Measurements from ENCODE around the gene ZFYVE28.

Gene ZFYVE28

DNA sequence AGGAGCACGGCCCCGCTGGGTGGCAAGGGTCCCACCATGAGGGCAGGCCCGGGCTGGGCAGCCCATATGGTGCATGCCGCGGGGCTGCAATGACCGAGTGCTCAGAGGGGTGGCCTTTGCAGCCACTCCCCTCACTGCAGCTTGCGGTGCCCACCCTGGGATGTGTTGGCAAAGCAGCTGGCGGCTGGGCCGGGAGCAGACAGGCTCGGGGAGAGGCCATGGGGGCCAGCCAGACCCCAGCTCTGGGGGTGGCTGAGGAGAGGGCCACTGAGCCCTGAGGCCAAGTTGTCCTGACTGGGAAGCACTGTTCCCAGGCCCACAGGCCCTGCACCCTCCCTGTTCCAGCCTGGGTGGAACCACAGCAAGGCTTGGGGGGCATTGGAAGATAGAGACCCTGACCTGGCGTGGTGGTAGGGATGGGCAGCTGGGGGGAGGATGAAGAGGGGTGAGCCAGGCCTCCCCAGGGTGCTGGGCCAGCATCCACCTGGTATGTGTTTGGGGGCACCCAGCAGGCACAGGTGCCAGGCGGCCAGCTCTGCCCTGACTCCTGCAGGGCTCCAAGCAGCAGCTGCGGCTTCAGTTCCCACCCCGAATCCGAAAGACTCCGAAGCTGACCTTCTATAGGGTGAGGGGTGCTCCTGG lies 32.1 kb upstream of the ZFYVE28 start:
- Histone ChIP-seq H3K4me1 (ENCODE audit: insufficient read depth, low read length) (no peaks in the 10 kb centered on the region; the same call in 1 of the 2 replicates), H3K36me3 (ENCODE audit: insufficient read depth, low read length) (no peaks in the 10 kb centered on the region), H3K9me3 (ENCODE audit: control insufficient read depth, insufficient read depth, low read length) (no peaks in the 10 kb centered on the region), H3K9ac (ENCODE audit: low read depth, low read length) (no peak overlapping the region)

DNA sequence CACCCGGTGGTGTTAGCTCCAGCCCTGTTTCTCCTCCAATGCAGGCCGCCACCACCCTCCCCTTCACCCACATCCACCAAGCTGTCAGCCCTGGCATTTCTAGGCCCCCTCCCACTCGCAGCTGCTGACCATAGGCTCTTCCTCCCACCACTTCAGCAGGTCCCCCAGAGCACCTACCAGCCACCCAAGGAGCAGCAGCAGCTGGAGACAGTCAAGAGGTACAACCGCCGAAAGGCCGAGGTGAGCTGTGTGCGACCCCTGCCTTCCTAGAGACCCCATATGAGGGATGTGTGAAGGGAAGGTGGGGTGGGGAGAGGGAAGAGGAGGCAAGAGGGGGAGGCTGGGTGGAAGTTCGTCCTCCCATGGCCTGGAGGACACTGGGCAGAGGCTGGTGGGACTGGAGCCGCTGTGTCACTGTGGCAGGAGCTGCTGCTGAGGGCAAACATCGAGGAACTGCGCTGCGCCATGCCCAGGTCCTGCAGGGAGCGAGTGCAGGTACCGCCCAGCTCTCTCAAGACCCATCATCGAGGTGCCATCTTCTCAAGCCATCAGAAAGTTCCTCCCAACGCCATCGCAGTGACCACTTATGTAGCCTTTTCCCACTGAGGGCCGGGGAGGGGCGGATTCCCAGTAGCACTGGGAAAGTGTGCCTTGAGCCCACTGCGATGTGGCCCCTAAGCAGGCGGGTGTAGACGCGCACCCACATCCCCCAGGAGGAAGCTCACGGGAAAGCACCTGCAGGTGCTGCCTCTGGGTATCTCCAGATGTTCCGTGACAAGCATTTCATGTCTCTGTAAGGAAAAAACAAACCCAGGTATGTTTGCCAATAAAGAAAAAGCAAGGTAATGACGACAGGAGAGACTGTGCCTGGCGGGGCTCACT lies 31.3 kb upstream of the ZFYVE28 start:
- H3K9me3 ChIP-seq (ENCODE audit: control insufficient read depth, insufficient read depth, low read length) = no peaks in the 10 kb centered on the region
- no peaks in the 10 kb centered on the region for H3K36me3 ChIP-seq (ENCODE audit: insufficient read depth, low read length)
- no peak overlapping the region for H3K9ac ChIP-seq (ENCODE audit: low read depth, low read length)
- no peaks in the 10 kb centered on the region; the same call in 1 of the 2 replicates for H3K4me1 ChIP-seq (ENCODE audit: insufficient read depth, low read length)

GRCh38 chr4:2449051-2449450 lies 30.6 kb upstream of the ZFYVE28 start:
- H3K4me1 ChIP-seq (ENCODE audit: insufficient read depth, low read length) = no peaks in the 10 kb centered on the region; the same call in 1 of the 2 replicates
- H3K36me3 ChIP-seq (ENCODE audit: insufficient read depth, low read length) = no peaks in the 10 kb centered on the region
- H3K9me3 ChIP-seq (ENCODE audit: control insufficient read depth, insufficient read depth, low read length) = no peaks in the 10 kb centered on the region
- H3K9ac ChIP-seq (ENCODE audit: low read depth, low read length) = no peak overlapping the region

- H3K36me3 ChIP-seq (ENCODE audit: insufficient read depth, low read length) = no peaks in the 10 kb centered on the region
- no peaks in the 10 kb centered on the region; the same call in 1 of the 2 replicates for H3K4me1 ChIP-seq (ENCODE audit: insufficient read depth, low read length)
- H3K9me3 ChIP-seq (ENCODE audit: control insufficient read depth, insufficient read depth, low read length) = no peaks in the 10 kb centered on the region
- H3K9ac ChIP-seq (ENCODE audit: low read depth, low read length) = no peak overlapping the region
Observed at GRCh38 chr4:2448589-2448988, 30.1 kb upstream of the ZFYVE28 start.

- H3K4me1 ChIP-seq (ENCODE audit: insufficient read depth, low read length) = no peaks in the 10 kb centered on the region; the same call in 1 of the 2 replicates
- no peaks in the 10 kb centered on the region for H3K9me3 ChIP-seq (ENCODE audit: control insufficient read depth, insufficient read depth, low read length)
- H3K9ac ChIP-seq (ENCODE audit: low read depth, low read length) = no peak overlapping the region
- no peaks in the 10 kb centered on the region for H3K36me3 ChIP-seq (ENCODE audit: insufficient read depth, low read length)
Observed at GRCh38 chr4:2446656-2447564, 28.5 kb upstream of the ZFYVE28 start.

DNA sequence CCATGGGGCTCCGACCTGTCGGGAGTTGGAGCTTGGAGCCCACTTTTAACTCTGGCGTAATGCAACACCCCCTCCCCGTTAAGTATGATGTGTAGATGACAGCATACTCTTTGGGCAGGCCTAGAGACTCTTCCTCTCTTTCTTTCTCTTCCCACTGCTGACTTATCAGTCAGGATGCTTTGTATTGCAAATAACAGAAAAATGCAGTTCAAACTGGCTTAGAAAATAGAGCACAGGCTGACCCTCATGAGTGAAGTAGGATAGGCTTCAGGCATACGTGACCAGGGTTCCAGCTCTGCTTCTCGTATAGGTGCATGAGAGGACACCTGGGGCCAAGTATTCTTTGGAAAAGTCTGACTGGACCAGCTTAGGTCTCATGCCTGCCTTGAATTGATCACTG lies 27.1 kb upstream of the ZFYVE28 start:
- Histone ChIP-seq H3K9ac (ENCODE audit: low read depth, low read length) (no peak overlapping the region), H3K4me1 (ENCODE audit: insufficient read depth, low read length) (no peaks in the 10 kb centered on the region; the same call in 1 of the 2 replicates), H3K36me3 (ENCODE audit: insufficient read depth, low read length) (no peaks in the 10 kb centered on the region)

GRCh38 chr4:2445130-2445529 lies 26.7 kb upstream of the ZFYVE28 start:
- no peak overlapping the region for H3K9ac ChIP-seq (ENCODE audit: low read depth, low read length)
- no peaks in the 10 kb centered on the region for H3K9me3 ChIP-seq (ENCODE audit: control insufficient read depth, insufficient read depth, low read length)
- no peaks in the 10 kb centered on the region; the same call in 1 of the 2 replicates for H3K4me1 ChIP-seq (ENCODE audit: insufficient read depth, low read length)
- no peaks in the 10 kb centered on the region for H3K36me3 ChIP-seq (ENCODE audit: insufficient read depth, low read length)

More for the DNA sequence above, 27.1 kb upstream of the ZFYVE28 start:
- H3K9me3 ChIP-seq (ENCODE audit: control insufficient read depth, insufficient read depth, low read length) = no peaks in the 10 kb centered on the region

- H3K9me3 ChIP-seq (ENCODE audit: control insufficient read depth, insufficient read depth, low read length) = no peaks in the 10 kb centered on the region
- no peak overlapping the region for H3K9ac ChIP-seq (ENCODE audit: low read depth, low read length)
- no peaks in the 10 kb centered on the region for H3K36me3 ChIP-seq (ENCODE audit: insufficient read depth, low read length)
- no peaks in the 10 kb centered on the region; the same call in 1 of the 2 replicates for H3K4me1 ChIP-seq (ENCODE audit: insufficient read depth, low read length)
Observed at GRCh38 chr4:2443956-2444740, 25.7 kb upstream of the ZFYVE28 start.

- Histone ChIP-seq H3K4me1 (ENCODE audit: insufficient read depth, low read length) (no peaks in the 10 kb centered on the region; the same call in 1 of the 2 replicates), H3K9ac (ENCODE audit: low read depth, low read length) (no peak overlapping the region), H3K36me3 (ENCODE audit: insufficient read depth, low read length) (no peaks in the 10 kb centered on the region), H3K9me3 (ENCODE audit: control insufficient read depth, insufficient read depth, low read length) (no peaks in the 10 kb centered on the region)
Observed at GRCh38 chr4:2443061-2443730, 24.8 kb upstream of the ZFYVE28 start.

GRCh38 chr4:2442175-2442993 lies 23.9 kb upstream of the ZFYVE28 start:
- Histone ChIP-seq H3K36me3 (ENCODE audit: insufficient read depth, low read length) (no peaks in the 10 kb centered on the region), H3K4me1 (ENCODE audit: insufficient read depth, low read length) (no peaks in the 10 kb centered on the region; the same call in 1 of the 2 replicates), H3K9me3 (ENCODE audit: control insufficient read depth, insufficient read depth, low read length) (no peaks in the 10 kb centered on the region), H3K9ac (ENCODE audit: low read depth, low read length) (no peak overlapping the region)

DNA sequence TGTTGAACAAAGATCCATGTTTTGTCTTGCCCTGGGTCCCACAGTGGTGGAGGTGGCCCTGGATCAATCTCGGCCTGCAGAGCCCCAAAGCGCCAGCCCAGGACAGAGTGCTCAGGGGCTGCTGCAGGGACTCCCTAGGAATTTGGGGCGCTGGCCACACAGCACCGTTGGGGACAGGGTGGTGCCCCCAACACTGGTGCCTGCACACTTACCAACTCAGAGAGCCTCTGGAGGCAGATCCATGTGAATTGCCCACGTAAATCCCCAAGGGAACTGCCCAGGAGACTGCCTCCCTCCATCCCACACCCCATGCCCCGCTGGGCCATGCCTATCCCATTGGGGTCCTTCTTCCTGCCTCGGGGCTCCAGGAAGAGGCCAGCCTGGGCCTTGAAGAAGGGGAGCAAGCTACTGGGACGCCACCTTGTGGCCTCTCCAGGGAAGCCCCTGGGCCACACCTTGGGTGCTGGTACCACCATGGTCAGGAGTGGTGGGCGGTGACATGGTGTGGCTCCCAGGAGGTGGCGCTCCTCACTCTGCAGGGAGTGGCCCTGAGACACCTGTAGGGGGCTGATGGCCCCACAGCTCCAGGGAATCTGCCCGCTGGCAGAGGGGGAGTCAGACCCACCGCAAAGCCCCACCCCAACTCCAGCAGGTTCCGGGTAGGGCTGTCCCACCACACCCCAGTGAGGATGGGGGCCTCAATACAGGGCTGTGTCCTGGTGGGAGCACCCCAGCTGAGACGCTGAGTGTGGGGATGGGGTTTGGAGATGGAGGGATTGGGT lies 23.1 kb upstream of the ZFYVE28 start:
- Histone ChIP-seq H3K9ac (ENCODE audit: low read depth, low read length) (no peak overlapping the region), H3K4me1 (ENCODE audit: insufficient read depth, low read length) (no peaks in the 10 kb centered on the region; the same call in 1 of the 2 replicates), H3K36me3 (ENCODE audit: insufficient read depth, low read length) (no peaks in the 10 kb centered on the region), H3K9me3 (ENCODE audit: control insufficient read depth, insufficient read depth, low read length) (no peaks in the 10 kb centered on the region)
